Stimulated activated CD4-positive, alpha-beta T cell treated with anti-CD3 and anti-CD28 coated beads, Interleukin-1b, Interleukin-23, amount 100 ng/mL, for 4 hours (primary cell): ENCODE results near the gene LSM4.

Experiments used
- DNase-seq, 2 donors: peaks; one replicate each; pipeline ENCODE4 v3.0.0-alpha.2; 2020; ENCODE audit warnings: low read depth in 2 of 2

Gene LSM4

GRCh38 chr19:18311502-18312091 lies 11.3 kb downstream of the LSM4 start:
- DNase-seq, result no peak

- no peak for DNase-seq
These were observed 11.9 kb downstream of the LSM4 start for GRCh38 chr19:18310966-18311365.

GRCh38 chr19:18310118-18310909 lies 12.6 kb downstream of the LSM4 start:
- DNase-seq, result no peak

GRCh38 chr19:18309525-18310064 lies 13.3 kb downstream of the LSM4 start:
- DNase-seq, result no peak

GRCh38 chr19:18308948-18309325 lies 13.9 kb downstream of the LSM4 start:
- DNase-seq, result no peak

- DNase-seq, result no peak
These were observed 14.6 kb downstream of the LSM4 start for GRCh38 chr19:18308051-18308947.

- no peak for DNase-seq
These were observed 15.6 kb downstream of the LSM4 start for GRCh38 chr19:18307271-18307681.

GRCh38 chr19:18306888-18307260 lies 16.0 kb downstream of the LSM4 start:
- no peak for DNase-seq

GRCh38 chr19:18306209-18306887 lies 16.5 kb downstream of the LSM4 start:
- no peak for DNase-seq

GRCh38 chr19:18304458-18305310 lies 18.2 kb downstream of the LSM4 start:
- DNase-seq, result peak; percentile 76 to 79

- no peak for DNase-seq
These were observed 18.7 kb downstream of the LSM4 start for GRCh38 chr19:18304208-18304457.

- DNase-seq, result no peak
These were observed 21.2 kb downstream of the LSM4 start for GRCh38 chr19:18301718-18302111.

GRCh38 chr19:18300930-18301717 lies 21.8 kb downstream of the LSM4 start:
- no peak for DNase-seq

GRCh38 chr19:18299654-18300053 lies 23.2 kb downstream of the LSM4 start:
- no peak for DNase-seq

- no peak for DNase-seq
These were observed 24.3 kb downstream of the LSM4 start for GRCh38 chr19:18298601-18299000.

- DNase-seq, result no peak
These were observed 25.6 kb downstream of the LSM4 start for GRCh38 chr19:18297308-18297707.

GRCh38 chr19:18295034-18295451 lies 27.8 kb downstream of the LSM4 start:
- no peak for DNase-seq

- DNase-seq, result peak; percentile 88 to 90
These were observed 28.4 kb downstream of the LSM4 start for GRCh38 chr19:18294467-18294864.

GRCh38 chr19:18293642-18294466 lies 29.0 kb downstream of the LSM4 start:
- no peak for DNase-seq
